ENCODE results near the gene FITM1. TPM values are rescaled to one million over a fixed set of nuclear protein-coding genes. Genes with fewer than 3 reads are reported as not detected.

Gene FITM1
- total RNA-seq, 4 donors from 2014 or later, result 0.61 to 1.3 (median 1.0) TPM; not detected in 1

DNA sequence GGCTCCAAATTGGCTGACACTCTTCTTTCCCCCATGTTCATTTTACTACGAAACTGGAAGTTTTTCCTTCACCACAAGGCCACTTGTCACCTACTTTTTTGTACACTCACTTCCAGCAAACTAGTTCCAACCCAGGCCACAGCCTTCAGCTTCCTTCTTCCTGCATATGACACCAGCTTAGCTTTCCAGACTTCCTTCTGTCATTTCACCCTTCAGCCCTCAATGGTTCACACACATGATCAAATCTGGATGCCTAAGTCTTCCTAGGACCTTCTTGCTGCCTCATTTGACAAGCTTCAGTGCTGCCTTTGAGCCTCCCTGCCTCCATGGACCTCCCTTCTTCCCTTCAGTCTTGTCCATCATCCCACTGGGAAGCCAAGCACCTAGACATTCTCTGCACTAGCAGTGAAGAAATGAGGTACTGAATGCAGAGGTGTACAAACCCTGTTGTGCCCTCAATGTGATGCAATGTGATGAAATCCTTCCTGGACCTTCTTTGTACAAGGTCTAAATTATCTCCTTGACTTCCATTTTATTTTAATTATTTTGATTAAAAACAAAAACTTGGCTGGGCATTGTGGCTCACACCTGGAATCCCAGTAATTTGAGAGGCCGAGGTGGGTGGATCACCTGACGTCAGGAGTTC, 37.1 kb downstream of the FITM1 start:
- intact Hi-C loops (cut with DNase I; ENCODE audit: low total_unique reads), result no loop called here
- no peak for TF ChIP-seq POLR2A (IDR thresholded peaks at IDR 0.05)
- TF ChIP-seq, protein P1, sequence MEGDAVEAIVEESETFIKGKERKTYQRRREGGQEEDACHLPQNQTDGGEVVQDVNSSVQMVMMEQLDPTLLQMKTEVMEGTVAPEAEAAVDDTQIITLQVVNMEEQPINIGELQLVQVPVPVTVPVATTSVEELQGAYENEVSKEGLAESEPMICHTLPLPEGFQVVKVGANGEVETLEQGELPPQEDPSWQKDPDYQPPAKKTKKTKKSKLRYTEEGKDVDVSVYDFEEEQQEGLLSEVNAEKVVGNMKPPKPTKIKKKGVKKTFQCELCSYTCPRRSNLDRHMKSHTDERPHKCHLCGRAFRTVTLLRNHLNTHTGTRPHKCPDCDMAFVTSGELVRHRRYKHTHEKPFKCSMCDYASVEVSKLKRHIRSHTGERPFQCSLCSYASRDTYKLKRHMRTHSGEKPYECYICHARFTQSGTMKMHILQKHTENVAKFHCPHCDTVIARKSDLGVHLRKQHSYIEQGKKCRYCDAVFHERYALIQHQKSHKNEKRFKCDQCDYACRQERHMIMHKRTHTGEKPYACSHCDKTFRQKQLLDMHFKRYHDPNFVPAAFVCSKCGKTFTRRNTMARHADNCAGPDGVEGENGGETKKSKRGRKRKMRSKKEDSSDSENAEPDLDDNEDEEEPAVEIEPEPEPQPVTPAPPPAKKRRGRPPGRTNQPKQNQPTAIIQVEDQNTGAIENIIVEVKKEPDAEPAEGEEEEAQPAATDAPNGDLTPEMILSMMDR (IDR thresholded peaks at IDR 0.05), result peak in 1 of 3 donors; percentile 23
- H3K4me3 ChIP-seq (ENCODE audit: low read depth, poor library complexity, severe bottlenecking), result no peak overlapping the region
- no peak for DNase-seq (ENCODE audit: low spot score in 2 of 2)
- 86 to 89% methylated on average over 3 of the region's 3 CpGs for WGBS, 2 donors

DNA sequence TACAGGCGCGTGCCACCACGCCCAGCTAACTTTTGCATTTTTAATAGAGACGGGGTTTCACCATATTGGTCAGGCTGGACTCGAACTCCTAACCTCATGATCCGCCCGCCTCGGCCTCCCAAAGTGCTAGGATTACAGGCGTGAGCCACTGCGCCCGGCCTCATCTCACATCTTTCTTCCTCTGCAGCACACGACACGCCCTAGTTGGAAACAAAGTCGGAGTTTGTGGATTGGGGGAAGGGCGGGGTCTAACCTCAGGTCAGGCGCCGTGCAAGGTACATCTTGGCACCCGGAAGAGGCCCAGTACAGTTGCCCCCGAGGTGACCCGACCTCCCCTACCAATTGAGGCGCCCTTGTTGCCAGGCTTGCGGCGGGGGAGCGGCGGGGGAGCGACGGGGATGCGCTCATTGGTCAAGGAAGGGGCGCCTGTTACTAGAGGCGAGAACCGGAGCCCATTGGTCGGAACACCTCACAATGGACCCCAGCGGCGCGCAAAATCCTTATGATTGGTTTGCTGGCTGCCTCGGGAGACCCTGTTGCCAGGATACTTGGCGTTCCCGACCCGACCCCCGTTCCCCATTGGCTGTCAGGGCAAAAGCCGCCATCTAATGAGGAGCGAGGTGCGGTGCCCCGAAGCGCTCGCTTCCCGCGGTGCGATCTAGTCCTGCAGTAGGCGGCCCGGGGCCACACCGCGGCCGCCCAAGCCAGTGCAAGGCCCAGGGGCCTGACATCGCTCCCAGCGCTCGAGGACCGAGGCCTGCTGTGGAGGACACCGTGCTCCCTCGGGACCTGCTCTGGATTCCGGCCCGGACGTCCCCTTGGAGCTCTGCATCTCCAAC, 41.2 kb downstream of the FITM1 start, which contains the start of gene REC8:
Gene REC8 (plus strand): TSS at position 659 of the 839 bp plus-strand sequence. CDS start 473 bp downstream, outside the sequence.
- no peak within 1 kb of the TSS for H3K4me3 ChIP-seq (ENCODE audit: low read depth, poor library complexity, severe bottlenecking)
- intact Hi-C loops (cut with DNase I; ENCODE audit: low total_unique reads), result no loop called here
- WGBS, 2 donors, result 43 to 44% methylated on average over 61 to 62 of the region's 63 CpGs
- no peak for DNase-seq (ENCODE audit: low spot score in 2 of 2)
- TF ChIP-seq, protein P1 (IDR thresholded peaks at IDR 0.05), result no peak
- no peak for TF ChIP-seq POLR2A (IDR thresholded peaks at IDR 0.05)

DNA sequence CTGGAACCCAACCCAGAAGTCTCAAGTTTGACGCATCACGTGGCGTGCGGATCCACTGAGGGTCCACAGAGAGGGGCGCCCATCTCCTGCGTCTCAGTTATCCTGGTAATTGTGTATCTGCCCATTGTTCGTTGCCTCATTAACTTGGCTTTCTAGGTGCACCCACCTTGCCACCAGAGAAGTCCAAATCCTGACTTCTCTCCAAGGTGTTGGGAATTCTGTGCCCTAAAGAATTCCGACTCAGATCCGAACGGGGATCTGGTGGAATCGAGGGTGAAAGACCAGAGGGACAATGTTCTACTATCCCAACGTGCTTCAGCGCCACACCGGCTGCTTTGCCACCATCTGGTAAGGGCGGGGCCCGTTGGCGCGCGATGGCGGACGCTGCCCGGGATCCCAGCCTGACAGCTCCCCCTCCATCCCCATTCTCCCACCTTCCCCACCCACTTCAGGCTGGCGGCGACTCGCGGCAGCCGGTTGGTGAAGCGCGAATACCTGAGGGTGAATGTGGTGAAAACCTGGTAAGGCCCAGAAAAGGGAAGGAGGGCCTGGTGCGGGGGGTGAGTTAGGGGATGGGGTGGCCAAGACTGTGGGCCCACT, 41.9 kb downstream of the FITM1 start:
- H3K4me3 ChIP-seq (ENCODE audit: low read depth, poor library complexity, severe bottlenecking), result no peak overlapping the region
- intact Hi-C loops (cut with DNase I; ENCODE audit: low total_unique reads), result no loop called here
- DNase-seq (ENCODE audit: low spot score in 2 of 2), result no peak
- WGBS, 2 donors, result 51 to 53% methylated on average over 30 of the region's 30 CpGs
- TF ChIP-seq POLR2A (IDR thresholded peaks at IDR 0.05), result no peak
- TF ChIP-seq, protein P1 (IDR thresholded peaks at IDR 0.05), result no peak

DNA sequence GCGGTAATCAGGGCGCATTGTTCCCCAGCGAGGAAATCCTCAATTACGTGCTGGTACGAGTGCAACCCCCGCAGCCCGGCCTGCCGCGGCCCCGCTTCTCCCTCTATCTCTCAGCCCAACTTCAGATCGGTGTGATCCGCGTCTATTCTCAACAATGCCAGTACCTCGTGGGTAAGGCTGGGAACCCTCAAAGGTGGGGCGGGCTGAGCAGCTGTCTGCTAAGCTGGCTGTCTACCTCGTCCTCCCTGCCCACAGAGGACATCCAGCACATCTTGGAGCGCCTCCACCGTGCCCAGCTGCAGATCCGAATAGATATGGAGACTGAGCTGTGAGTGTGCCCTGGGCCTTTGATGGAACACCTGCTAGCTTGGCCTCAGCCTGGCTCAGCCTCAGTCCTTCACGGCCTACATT, 42.4 kb downstream of the FITM1 start:
- WGBS, 2 donors, result 73 to 80% methylated on average over 18 to 20 of the region's 20 CpGs
- TF ChIP-seq, protein P1 (IDR thresholded peaks at IDR 0.05), result no peak
- no peak for TF ChIP-seq POLR2A (IDR thresholded peaks at IDR 0.05)
- intact Hi-C loops (cut with DNase I; ENCODE audit: low total_unique reads), result no loop called here
- no peak for DNase-seq (ENCODE audit: low spot score in 2 of 2)
- H3K4me3 ChIP-seq (ENCODE audit: low read depth, poor library complexity, severe bottlenecking), result no peak overlapping the region

DNA sequence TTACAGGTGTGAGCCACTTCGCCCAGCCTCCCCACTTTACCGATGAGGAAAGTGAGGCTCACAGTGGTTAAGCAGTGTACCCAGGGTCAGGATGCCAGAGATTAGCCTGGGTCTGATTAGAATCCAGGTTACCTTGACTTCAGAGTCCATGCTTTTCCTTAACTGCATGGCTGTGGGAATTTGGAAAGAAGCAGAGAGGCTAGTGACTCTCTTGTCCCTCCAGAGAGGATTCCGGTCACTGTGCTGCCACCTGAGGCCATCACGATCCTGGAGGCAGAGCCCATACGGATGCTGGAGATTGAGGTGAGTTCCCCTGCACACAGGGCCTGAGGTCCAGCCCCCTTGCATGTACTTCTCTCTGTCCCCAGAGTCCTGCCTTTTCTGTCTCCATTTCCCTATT, 46.1 kb downstream of the FITM1 start:
- intact Hi-C loops (cut with DNase I; ENCODE audit: low total_unique reads), result no loop called here
- TF ChIP-seq POLR2A (IDR thresholded peaks at IDR 0.05), result no peak
- TF ChIP-seq, protein P1 (IDR thresholded peaks at IDR 0.05), result no peak
- 93 to 97% methylated on average over 5 of the region's 5 CpGs for WGBS, 2 donors
- H3K4me3 ChIP-seq (ENCODE audit: low read depth, poor library complexity, severe bottlenecking), result no peak overlapping the region
- no peak for DNase-seq (ENCODE audit: low spot score in 2 of 2)
